Fibroblast of lung (primary cell): Measurements from ENCODE around the gene TMEM43. TPM values are rescaled to one million over a fixed set of nuclear protein-coding genes. Genes with fewer than 3 reads are reported as not detected.
A peak's percentile ranks its signal among the peaks of the same experiment; 100 is the strongest.

Experiments used
- DNase-seq, 2 donors: peaks; one replicate each; pipeline versions ENCODE4 v3.0.0 to v3.0.0-alpha.2; 2010; ENCODE audit warnings: low read depth in 2 of 2
- H2AFZ ChIP-seq: 2 replicates; pipeline ENCODE4 v1.5.1; 2012; ENCODE audit warnings: low read length, control low read depth, inconsistent platforms
- H3K27ac ChIP-seq: 2 replicates; pipeline ENCODE4 v1.5.1; 2011; ENCODE audit warnings: low read length, control low read depth; ENCODE audit not compliant: insufficient read depth
- H3K27me3 ChIP-seq: 2 replicates; pipeline ENCODE4 v1.5.1; 2011; ENCODE audit warnings: mild to moderate bottlenecking, low read length; ENCODE audit not compliant: control insufficient read depth, insufficient read depth
- H3K36me3 ChIP-seq: 2 replicates; pipeline ENCODE4 v1.5.1; 2011; ENCODE audit warnings: low read length; ENCODE audit not compliant: control insufficient read depth, insufficient read depth
- H3K4me1 ChIP-seq: 2 replicates; pipeline ENCODE4 v1.5.1; 2011; ENCODE audit warnings: low read length; ENCODE audit not compliant: control insufficient read depth, insufficient read depth; ENCODE audit errors: extremely low read depth
- H3K4me2 ChIP-seq: 2 replicates; pipeline ENCODE4 v1.5.1; 2011; ENCODE audit warnings: low read length, control low read depth; ENCODE audit not compliant: insufficient read depth; ENCODE audit errors: extremely low read depth
- H3K4me3 ChIP-seq, 4 experiments: fragments of 200-600 bp in 1 of 4; sonication (generic) in 1 of 4; replicated peaks in 1 of 4; 2 replicates each; pipeline ENCODE4 v1.5.1; 2011 to 2016; ENCODE audit warnings: low read length in 4 of 4, low read depth in 3 of 4, mild to moderate bottlenecking in 3 of 4, control low read depth in 2 of 4, inconsistent platforms in 1 of 4, mixed read lengths in 1 of 4; ENCODE audit not compliant: insufficient read depth in 1 of 4; ENCODE audit errors: control extremely low read depth in 1 of 4
- H3K79me2 ChIP-seq: 2 replicates; pipeline ENCODE4 v1.5.1; 2012; ENCODE audit warnings: mild to moderate bottlenecking, low read length, inconsistent platforms; ENCODE audit not compliant: control insufficient read depth, insufficient read depth
- H3K9ac ChIP-seq: 2 replicates; pipeline ENCODE4 v1.5.1; 2011; ENCODE audit warnings: mild to moderate bottlenecking, low read length, control low read depth; ENCODE audit not compliant: insufficient read depth
- H3K9me3 ChIP-seq: 2 replicates; pipeline ENCODE4 v1.5.1; 2012; ENCODE audit warnings: low read depth, low read length; ENCODE audit not compliant: control insufficient read depth, insufficient read depth
- H4K20me1 ChIP-seq: 2 replicates; pipeline ENCODE4 v1.5.1; 2011; ENCODE audit warnings: low read length; ENCODE audit not compliant: control insufficient read depth, insufficient read depth; ENCODE audit errors: extremely low read depth
- EZH2 ChIP-seq: IDR thresholded peaks from 2 replicates; pipeline ENCODE4 v1.5.1; 2012; ENCODE audit warnings: low read length, control low read depth, mild to moderate bottlenecking; ENCODE audit errors: missing control alignments
- polyA plus RNA-seq, 2 donors: library from polyadenylated mRNA; depleted of rRNA in 1 of 2; stranded (reverse) in 1 of 2; unstranded in 1 of 2; fragments of >200 nt; gene quantifications; 2 replicates each; pipeline ENCODE4 v1.2.1, GENCODE V29; 2011 to 2012; ENCODE audit warnings: missing spikeins in 1 of 2
- total RNA-seq: library from RNA; depleted of rRNA; stranded (reverse); fragments of >200 nt; gene quantifications from 2 replicates; pipeline ENCODE4 v1.2.1, GENCODE V29; 2014
- TF ChIP-seq, protein P1 (sequence below), 2 donors: IDR thresholded peaks in 1 of 2; conservative IDR thresholded peaks in 1 of 2; 1 replicate in 1 of 2; 2 replicates in 1 of 2; pipeline ENCODE4 v1.5.1; 2011 to 2012; ENCODE audit warnings: low read length in 2 of 2, control low read depth in 1 of 2, inconsistent platforms in 1 of 2, low read depth in 1 of 2, mild to moderate bottlenecking in 1 of 2

TMEM43 gene
- total and polyA plus RNA-seq, 2 donors (not counting 1 experiment from before 2014, with no cell fraction given) = 114 to 180 TPM

DNA sequence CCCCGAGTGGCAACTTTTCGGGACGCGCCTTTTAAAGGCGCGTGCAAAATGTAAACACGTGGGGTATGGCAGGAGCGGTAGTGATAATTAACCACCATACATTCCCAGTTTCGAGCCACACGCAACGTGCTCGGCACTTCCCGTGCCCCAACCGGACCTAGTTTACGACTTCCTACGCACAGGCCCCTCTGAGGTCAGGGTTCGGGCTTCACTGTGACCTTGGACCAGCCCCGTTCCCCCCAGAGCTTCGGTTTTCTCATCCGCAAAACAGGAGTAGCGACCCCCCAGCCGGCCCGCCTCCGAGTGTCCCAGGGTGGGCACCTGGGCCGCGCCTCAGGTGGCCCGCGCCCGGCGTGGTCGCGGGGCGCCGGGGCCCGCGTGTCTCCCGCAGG is 633 bp upstream of the TMEM43 start:
- peak in 1 of 2 donors; percentile 59 for DNase-seq
- Histone ChIP-seq H3K27me3 (no peaks in the 10 kb centered on the region), H3K4me3 (peak overlapping the region; percentile 81 to 99 (median 90)), H4K20me1 (no peaks in the 10 kb centered on the region), H3K27ac (peak overlapping the region; percentile 93), H3K36me3 (peaks cover 6% of the 10 kb centered on the region), H3K4me1 (peaks cover 7% of the 10 kb centered on the region), H3K9me3 (no peaks in the 10 kb centered on the region), H3K79me2 (peaks cover 49% of the 10 kb centered on the region), H3K9ac (peak overlapping the region; percentile 67), H3K4me2 (peak overlapping the region; percentile 91), H2AFZ (peak overlapping the region; percentile 89)
- TF ChIP-seq EZH2 = no peak

DNA sequence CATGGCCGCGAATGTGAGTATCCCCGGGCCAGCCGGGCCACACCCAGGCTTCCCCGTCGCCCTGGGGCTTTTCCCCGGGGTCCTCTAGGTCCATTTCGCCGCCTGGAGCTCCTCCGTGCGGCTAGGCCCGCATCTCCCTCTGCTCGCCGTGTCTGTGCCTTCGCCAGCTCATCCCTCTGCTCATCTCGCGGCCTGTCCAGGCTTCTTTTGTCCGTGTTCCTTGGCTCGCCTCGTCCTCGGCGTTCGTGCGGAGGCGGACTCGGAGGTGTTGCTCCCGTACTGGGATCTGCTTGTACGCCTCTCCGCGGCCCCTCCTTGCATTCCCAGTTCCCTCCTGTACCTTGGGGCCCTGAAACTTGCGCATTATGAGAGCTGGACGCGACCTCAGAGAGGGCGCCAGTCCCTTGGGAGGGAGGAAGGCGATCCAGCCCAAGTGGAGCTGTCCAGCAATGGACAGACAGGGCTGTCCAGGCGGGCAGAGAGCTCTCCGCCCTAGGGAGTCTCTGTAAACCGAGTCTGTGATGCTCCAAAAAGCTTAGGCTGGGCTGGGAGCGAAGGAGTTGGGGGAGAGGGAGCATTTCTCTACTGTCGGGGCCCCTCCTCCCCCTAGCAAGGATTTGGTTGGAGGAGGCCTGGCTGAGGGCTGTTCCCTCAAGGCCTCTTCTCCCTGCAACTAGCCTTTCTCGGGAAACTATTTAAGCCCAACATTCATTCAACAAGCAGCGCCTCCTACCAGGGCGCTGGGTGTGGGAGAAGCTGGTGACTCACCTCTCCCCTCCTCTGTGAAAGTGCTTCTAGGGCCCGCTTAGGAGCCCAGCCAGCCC is 553 bp downstream of the TMEM43 start:
- Histone ChIP-seq H3K36me3 (peaks cover 6% of the 10 kb centered on the region), H3K9me3 (no peaks in the 10 kb centered on the region), H3K4me2 (peak overlapping the region; percentile 82), H3K4me3 (peak overlapping the region; percentile 81 to 99 (median 92)), H3K4me1 (peaks cover 7% of the 10 kb centered on the region), H2AFZ (peak overlapping the region; percentile 36), H3K79me2 (peaks cover 53% of the 10 kb centered on the region), H3K9ac (peak overlapping the region; percentile 97), H3K27me3 (no peaks in the 10 kb centered on the region), H3K27ac (peak overlapping the region; percentile 93), H4K20me1 (no peaks in the 10 kb centered on the region)
- peak; percentile 94 to 96 for DNase-seq
- TF ChIP-seq, protein P1, sequence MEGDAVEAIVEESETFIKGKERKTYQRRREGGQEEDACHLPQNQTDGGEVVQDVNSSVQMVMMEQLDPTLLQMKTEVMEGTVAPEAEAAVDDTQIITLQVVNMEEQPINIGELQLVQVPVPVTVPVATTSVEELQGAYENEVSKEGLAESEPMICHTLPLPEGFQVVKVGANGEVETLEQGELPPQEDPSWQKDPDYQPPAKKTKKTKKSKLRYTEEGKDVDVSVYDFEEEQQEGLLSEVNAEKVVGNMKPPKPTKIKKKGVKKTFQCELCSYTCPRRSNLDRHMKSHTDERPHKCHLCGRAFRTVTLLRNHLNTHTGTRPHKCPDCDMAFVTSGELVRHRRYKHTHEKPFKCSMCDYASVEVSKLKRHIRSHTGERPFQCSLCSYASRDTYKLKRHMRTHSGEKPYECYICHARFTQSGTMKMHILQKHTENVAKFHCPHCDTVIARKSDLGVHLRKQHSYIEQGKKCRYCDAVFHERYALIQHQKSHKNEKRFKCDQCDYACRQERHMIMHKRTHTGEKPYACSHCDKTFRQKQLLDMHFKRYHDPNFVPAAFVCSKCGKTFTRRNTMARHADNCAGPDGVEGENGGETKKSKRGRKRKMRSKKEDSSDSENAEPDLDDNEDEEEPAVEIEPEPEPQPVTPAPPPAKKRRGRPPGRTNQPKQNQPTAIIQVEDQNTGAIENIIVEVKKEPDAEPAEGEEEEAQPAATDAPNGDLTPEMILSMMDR (conservative IDR thresholded peaks at IDR 0.05 in 1 of 2, IDR thresholded peaks at IDR 0.05 in 1 of 2; ENCODE audit: low read depth in 1 of 2, low read length in 2 of 2) = peak; percentile 25 to 28
- TF ChIP-seq EZH2 = no peak

DNA sequence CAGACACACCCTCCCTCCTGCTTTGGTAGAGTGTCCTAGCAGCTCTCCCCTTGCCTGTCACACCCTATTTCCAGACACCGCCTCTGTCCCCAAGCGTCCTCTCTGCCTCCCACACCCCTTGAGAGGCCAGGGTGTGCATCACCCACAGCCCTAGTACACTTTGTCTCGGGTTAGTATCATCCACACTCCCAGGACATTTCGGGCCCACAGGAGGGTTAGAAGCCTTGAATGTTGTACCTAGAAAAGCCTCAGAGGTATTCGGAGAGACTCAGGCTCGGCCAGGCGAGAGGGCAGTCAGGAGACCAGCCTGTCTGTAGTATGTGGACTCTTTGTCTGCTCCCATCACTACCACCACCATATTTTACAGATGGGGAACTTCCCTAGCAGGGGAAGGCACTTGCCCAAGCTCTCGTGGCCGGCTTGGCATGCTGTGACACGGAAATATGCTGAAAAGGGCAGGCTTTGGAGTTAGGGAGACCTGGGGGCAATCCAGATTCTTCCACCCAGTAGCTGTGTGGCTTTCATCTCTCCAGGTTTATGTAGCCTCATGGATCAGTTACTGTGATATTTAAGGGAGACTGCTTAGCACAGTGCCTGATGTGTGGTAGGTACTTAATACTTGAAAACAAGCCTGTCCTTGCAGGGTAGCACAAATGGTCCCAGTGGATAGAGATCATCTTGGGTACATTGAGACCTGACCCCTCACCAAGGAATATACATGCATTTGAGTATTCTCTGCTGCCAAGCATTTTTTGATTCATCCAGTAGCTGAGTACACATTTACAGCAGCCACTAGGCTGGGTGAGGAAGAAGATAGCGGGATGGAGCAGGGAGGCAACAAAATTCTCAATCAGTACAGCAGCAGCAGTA is 1.4 kb downstream of the TMEM43 start:
- Histone ChIP-seq H3K4me1 (peaks cover 7% of the 10 kb centered on the region), H3K9me3 (no peaks in the 10 kb centered on the region), H3K36me3 (peaks cover 13% of the 10 kb centered on the region), H3K27me3 (no peaks in the 10 kb centered on the region), H2AFZ (no peak overlapping the region), H3K79me2 (peaks cover 54% of the 10 kb centered on the region), H3K4me2 (peak overlapping the region; percentile 82), H3K4me3 (peak overlapping the region; percentile 81 to 99 (median 92)), H3K9ac (peak overlapping the region; percentile 29), H3K27ac (peak overlapping the region; percentile 93), H4K20me1 (no peaks in the 10 kb centered on the region)
- TF ChIP-seq EZH2 = no peak
- TF ChIP-seq, protein P1 (conservative IDR thresholded peaks at IDR 0.05 in 1 of 2, IDR thresholded peaks at IDR 0.05 in 1 of 2; ENCODE audit: low read depth in 1 of 2, low read length in 2 of 2) = no peak
- DNase-seq = no peak
